ENCODE data around the gene FAM221A.

Gene FAM221A

DNA sequence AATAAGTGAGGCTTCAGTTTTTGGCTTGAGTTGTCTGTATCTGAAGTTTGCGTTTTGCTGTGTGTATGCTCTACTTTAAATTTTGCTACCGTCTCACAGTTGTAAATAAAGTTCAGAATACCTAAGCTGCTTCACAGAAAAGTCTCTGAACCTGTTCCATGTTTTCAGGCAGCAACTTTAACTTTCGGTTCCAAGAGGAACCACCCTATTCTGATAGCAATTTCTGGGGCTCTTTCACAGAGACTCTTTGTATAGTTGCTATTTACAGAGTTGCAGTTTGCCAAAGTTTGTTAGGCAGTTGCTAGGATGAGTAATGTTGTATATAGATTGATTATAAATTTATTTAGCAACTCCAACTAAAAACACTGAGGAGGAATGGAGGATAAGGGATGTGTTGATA, 5.7 kb downstream of the FAM221A start:
- no peak for DNase-seq (ENCODE audit: low spot score)
- TF ChIP-seq, protein P1, sequence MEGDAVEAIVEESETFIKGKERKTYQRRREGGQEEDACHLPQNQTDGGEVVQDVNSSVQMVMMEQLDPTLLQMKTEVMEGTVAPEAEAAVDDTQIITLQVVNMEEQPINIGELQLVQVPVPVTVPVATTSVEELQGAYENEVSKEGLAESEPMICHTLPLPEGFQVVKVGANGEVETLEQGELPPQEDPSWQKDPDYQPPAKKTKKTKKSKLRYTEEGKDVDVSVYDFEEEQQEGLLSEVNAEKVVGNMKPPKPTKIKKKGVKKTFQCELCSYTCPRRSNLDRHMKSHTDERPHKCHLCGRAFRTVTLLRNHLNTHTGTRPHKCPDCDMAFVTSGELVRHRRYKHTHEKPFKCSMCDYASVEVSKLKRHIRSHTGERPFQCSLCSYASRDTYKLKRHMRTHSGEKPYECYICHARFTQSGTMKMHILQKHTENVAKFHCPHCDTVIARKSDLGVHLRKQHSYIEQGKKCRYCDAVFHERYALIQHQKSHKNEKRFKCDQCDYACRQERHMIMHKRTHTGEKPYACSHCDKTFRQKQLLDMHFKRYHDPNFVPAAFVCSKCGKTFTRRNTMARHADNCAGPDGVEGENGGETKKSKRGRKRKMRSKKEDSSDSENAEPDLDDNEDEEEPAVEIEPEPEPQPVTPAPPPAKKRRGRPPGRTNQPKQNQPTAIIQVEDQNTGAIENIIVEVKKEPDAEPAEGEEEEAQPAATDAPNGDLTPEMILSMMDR (IDR thresholded peaks at IDR 0.05; ENCODE audit: extremely low read depth, missing control alignments), result no peak

DNA sequence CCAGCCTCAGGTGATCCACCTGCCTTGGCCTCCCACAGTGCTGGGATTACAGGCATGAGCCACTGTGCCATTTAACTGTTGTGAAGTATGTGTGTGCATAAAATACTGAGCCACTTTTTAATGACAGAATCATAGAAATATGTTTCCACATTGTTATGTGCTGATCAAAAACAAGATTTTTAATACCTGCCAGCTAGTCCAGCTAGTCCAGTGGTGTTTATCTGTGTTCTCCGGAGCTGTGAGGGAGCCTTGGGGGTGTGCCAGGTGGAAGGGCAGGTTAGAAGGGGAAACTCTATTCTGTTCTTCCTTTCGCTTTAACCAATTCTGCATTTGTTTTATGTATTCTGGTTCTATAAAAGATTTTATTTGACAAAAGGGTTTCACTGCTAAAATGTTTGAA, 7.0 kb downstream of the FAM221A start:
- TF ChIP-seq, protein P1 (IDR thresholded peaks at IDR 0.05; ENCODE audit: extremely low read depth, missing control alignments), result no peak
- no peak for DNase-seq (ENCODE audit: low spot score)

DNA sequence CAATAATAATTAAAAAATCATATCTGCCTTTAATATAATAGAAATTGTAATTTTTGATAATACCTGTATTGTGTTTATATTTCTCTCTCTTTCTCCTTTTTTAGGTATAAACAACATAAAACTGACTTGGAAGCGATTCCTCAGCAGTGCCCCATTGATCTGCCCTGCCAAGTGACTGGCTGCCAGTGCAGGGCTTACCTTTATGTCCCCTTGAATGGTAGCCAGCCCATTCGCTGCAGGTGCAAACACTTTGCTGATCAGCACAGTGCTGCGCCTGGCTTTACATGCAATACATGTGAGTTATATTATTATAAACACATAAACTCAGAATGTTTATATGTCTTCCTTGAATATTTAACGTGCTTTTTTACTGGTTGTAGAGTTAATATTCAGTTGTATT, 9.2 kb downstream of the FAM221A start:
- no peak for DNase-seq (ENCODE audit: low spot score)
- TF ChIP-seq, protein P1 (IDR thresholded peaks at IDR 0.05; ENCODE audit: extremely low read depth, missing control alignments), result no peak

DNA sequence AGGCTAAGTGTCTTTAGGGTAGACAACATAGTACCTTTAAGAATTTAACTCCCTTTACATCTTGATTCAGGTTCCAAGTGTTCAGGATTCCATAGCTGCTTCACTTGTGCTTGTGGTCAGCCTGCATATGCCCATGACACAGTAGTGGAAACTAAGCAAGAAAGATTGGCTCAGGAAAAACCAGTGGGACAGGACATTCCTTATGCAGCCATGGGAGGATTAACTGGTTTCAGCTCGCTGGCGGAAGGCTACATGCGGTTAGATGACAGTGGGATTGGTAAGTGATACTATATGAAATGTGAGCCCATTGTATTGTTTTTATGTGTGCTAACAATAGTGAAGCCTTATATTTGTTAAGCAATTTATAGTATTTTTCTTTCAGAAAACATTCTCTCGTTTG, 11.3 kb downstream of the FAM221A start:
- no peak for DNase-seq (ENCODE audit: low spot score)
- TF ChIP-seq, protein P1 (IDR thresholded peaks at IDR 0.05; ENCODE audit: extremely low read depth, missing control alignments), result no peak

DNA sequence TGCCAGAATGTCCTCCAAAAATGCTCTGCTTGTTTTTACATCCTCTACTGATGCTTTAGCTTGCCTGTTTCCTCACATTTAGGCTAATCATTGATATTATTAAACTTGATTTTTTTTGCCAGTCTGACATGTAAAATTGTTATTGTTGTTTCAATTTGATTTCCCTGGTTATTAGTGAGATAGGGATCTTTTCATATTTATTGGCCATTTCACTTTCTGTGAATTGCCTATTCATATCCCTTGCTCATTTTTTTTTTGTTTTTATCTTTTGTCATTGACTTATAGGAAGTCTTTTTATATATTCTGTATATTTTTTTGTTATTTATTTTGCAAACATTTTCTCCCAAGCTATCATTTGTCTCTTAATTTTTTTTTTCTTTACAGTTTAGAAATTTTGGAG, 13.2 kb downstream of the FAM221A start:
- TF ChIP-seq, protein P1 (IDR thresholded peaks at IDR 0.05; ENCODE audit: extremely low read depth, missing control alignments), result no peak
- no peak for DNase-seq (ENCODE audit: low spot score)

DNA sequence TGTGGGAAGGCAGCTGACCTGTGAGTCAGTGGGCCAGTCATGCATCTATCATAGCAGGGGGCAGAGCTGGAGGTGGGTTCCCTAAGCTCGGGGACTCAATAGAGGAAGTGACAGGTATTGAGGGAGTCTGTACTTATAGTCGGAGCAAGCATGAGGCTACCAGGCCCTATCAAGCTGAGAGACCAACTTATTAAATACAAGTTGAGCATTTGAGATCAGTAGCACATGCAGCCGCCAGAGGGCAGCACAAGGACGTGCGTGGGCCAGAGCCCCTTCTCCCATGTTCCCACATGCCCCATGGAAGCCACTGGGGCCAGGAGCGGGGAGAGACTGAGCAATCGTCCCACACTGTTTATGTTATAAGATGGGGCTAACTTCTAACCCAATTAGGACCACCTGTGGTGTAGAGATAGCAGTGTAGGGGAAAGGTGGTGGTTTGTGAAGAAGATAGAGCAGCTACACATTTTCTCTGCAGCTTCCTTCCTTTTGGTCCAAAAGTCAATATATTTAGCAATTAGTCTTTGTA, 17.0 kb downstream of the FAM221A start:
- DNase-seq (ENCODE audit: low spot score), result peak; percentile 66
- TF ChIP-seq, protein P1 (IDR thresholded peaks at IDR 0.05; ENCODE audit: extremely low read depth, missing control alignments), result peak; percentile 79

DNA sequence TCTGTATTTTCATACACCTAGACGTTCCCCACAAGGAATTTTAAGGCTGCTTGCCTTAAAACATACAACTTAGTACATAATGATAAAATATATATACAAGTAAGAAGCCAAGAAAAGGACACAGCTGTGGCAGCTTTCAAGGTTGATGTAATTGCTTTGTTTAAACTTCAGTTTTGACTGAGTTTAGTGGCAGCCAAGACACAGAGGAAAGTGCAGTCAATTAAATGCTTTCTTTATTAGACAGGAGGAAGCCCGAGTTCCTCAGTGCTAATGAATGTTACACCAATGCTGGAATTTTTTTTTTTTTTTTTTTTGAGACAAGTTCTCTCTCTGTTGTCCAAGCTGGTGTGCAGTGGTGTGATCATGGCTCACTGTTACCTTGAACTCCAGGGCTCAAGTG, 18.8 kb downstream of the FAM221A start:
- TF ChIP-seq, protein P1 (IDR thresholded peaks at IDR 0.05; ENCODE audit: extremely low read depth, missing control alignments), result no peak

More for the DNA sequence above, 18.8 kb downstream of the FAM221A start:
- DNase-seq (ENCODE audit: low spot score), result no peak

Measured in GM20000 (cell line).